Amygdala (tissue), 56 donors: ENCODE measurements around the gene OR4F6.
"Not testable (repeated sequence)": the region's sequence is repeated elsewhere in the genome, so short reads cannot be mapped to it uniquely, and the experiment has no call there.

ENCODE experiments used
- DNase-seq, 56 donors: peaks; one replicate each; lab custom pipeline; 2025; lab: John Stamatoyannopoulos, UW

The OR4F6 gene, protein sequence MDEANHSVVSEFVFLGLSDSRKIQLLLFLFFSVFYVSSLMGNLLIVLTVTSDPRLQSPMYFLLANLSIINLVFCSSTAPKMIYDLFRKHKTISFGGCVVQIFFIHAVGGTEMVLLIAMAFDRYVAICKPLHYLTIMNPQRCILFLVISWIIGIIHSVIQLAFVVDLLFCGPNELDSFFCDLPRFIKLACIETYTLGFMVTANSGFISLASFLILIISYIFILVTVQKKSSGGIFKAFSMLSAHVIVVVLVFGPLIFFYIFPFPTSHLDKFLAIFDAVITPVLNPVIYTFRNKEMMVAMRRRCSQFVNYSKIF

DNA sequence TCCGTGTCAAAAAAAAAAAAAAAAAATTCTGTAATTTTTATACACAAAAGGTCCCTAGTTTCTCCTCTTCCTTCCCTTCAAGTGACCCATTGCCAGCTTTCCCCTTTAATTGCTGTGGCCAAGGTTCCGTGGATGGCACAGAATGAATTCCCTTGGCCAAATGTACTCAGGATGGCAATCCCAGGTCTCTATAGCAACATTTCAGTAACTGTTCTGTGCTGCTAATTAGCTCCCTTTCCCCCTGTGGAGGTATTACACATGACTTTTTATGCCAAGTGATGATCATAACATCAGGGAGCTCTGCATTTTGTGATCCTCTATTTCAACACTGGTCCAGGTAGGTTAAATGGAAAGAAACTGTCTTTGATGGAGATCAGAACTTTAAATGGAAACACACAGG, at the start of gene OR4F6:
OR4F6 (plus strand) TSS at position 301 of the 400 bp plus-strand sequence. CDS start 2,211 bp downstream, outside the sequence.
- no peak for DNase-seq

DNA sequence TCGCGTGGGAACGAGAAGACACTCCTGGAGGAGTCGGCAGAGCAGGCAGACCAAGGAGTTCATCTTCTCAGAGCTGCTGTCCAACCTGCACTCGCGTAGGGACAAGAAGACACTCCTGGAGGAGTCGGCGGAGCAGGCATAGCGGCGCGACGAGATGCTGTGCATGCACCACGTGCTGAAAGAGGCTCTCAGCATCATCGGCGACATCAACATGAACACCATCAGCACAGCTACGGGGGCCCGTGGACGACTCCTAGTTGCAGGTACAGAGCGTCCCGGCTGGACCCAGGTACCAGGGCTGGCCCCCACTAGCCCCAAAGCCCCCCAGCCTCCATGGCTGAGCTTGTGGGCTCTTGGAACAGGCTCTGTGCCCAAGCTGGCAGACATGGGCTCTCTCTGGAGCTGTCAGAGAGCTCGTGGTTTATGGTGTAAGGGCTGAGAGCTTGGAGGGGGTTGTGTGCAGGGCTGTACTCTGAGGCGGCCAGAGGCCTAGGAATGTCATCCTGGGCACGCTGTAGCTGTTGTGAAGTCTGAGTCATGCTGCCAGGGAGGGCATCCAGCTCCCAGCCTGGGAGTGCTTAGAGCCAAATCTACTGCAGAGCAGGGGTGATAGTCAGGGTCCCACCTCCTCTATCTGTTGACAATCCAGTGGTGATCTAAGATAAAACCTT, 38.5 kb upstream of the OR4F6 start:
- not testable (repeated sequence) for DNase-seq

DNA sequence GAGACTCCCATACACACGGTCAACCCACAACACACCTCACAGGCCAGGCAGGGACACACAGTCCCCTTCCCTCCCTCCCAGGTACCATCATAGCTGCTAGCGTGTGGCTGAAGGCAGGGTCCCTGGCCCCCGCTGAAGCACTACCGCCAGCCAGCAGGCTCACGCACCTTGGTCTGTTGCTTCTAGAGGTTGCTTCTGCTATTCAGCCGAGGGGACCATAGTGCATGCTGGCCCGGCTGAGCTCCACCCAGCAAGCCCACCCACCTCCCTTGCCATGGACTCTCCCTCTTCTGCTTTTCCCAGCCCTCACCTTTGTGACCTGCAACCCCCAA, 38.0 kb upstream of the OR4F6 start:
- not testable (repeated sequence) for DNase-seq

DNA sequence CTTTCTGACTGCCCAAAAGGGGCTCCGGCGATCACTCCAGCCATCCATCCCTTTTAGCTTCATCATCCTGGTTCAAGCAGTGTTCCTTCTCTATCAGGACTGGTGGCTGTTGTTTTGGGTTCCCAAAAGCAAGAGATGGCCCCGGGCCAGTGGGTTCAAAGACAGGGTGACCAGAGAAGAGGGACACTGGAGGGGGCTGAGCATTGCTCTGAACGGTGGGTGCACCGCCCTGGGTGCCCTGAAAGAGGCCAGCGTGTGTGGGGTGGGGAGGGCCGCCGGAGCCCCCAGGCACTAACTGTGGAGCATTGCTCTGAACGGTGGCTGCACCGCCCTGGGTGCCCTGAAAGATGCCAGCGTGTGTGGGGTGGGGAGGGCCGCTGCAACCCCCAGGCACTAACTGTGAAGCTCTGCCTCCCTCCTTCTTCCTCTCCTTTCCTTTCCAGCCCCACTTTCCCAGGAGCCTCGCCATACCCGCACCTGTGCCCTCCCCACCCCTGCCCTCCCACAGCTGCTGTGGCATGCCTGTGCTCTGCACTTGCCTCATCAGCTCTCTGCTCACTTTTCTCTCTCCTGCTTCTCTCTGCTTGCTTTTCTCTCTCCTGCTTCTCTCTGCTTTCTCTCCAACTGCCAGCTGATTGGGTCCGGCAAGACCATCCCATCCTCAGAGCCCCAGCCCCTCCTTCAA, 37.4 kb upstream of the OR4F6 start:
- no peak for DNase-seq

DNA sequence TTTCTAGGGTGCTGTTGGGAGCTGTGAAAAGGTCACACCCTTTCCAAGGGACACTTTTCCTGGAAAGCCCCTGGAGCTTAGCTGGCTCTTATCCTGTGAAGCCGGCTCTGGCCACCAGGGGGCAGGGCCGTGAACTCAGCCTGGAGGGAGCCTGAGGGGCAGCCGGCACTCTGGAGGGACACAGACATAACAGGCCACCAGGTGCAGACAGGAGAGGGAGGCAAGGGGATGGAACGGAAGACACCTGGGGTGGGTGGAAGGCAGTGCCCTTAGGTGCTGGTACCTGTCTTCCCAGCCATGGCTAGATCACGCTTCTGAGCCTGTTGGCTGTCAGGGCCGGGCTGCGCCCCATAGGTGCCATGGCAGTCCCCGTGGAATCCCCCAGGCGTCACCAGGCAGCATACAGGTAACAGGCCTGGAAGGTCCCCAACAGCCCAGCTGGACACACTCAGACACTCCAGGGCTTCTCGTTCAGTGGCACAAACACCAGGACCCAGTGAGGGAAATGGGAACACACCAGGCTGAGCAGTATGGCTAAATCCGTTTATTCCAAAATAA, 36.1 kb upstream of the OR4F6 start:
- not testable (repeated sequence) for DNase-seq

DNA sequence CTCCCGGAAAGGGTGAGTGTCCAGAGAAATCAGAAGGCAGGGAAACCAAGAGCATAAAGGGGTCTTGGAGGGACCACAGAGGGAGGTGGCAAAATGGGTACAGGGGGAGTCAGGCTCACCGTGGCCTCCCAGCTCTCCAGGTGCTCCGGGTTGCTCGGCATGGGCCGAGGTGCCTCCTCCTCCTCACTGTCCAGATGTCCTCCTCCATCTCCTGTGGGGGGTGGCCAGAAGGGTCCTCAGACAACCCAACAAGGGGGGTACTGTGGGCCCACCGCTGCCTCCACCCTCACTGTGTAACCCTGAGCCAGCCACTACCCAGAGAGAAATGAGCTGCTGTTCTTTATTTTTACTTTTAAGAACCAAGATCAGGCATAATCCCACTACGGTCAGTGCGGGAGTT, 30.4 kb upstream of the OR4F6 start:
- no peak for DNase-seq

DNA sequence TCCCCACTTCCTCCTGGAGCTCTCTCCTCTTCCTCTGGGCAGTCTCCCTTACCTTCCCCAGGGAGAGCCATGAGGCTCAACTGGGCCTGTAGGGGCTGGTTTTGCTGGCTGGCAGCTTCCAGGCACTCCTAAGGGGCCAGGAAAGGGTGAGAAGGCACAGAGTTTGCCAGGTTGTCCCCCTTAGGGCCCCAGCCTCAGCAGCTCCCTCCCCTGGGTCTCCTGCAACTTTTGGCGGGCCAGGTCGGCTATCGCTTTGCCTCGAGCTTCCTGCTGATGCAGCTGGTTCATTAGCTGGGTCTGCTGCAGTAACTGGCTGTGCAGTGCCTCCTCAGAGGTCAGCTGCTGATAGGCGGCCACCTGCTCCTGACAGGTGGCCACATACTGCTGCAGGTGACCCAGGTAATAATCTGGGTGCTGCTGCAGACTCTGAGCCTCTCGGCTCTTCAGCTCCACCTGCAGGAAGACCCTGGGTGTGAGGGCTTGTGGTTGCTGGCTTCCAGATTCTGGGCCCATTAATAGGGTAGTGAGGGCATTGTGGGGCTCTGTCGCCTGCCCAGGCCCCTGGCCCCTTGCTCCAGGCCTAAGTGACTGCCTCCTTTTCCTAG, 29.7 kb upstream of the OR4F6 start:
- no peak for DNase-seq

DNA sequence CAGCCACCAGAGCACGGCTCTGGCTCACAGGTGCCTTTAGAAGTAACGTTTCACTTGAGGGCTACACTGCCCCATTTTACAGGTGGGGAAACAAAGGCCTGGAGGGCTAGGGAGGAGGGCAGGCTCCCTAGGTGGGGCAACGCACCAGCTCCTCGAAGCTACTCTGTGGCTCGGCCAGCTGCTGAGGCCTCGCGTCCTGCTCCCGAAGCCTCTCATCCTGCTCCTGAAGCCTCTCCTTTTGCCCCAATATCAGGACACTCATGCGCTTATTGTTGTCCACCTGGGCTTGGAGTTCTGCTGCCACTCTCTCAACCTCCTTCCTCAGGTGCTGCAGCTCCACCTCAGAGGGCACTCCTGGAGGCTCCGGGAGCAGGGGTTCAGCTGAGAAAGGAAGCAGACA, 28.2 kb upstream of the OR4F6 start:
- no peak for DNase-seq

DNA sequence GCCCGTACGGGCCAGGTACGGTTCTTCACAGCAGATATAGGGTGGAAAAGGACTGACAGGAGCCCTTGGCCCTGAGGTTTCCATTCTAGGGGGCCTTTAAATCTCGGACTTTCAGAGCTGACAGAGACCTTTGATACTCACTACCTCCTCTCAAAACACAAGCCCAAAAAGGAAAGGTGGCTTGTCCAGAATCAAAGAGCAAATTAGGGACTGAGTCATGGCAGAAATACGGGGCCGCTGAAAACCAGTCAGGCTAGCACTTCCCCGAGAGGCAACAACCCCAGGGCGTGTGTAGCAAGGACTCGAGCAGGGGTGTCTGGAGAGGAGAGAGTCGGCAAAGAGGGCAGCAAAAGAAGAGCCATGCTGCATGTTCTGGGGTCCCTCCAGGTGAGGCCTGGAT, 24.7 kb upstream of the OR4F6 start:
- not testable (repeated sequence) for DNase-seq

DNA sequence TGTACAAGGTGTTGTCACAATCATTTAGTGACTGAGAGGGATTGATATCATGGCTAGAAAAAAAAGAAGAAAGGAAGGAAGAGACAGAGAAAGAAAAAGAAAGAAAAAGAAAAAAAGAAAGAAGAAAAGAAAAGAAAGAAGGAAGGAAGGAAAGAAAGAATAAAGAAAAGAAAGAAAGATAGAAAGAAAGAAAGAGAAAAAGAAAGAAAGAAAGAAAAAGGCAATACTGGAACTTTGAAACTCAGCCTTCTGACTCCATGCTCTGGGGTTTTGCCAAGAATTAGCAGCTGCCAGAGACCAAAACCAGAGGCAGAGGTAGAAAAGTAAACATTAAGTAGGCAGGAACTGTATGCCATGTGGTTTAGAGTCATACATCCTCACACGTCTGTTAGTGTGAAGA, 23.1 kb upstream of the OR4F6 start:
- not testable (repeated sequence) for DNase-seq

DNA sequence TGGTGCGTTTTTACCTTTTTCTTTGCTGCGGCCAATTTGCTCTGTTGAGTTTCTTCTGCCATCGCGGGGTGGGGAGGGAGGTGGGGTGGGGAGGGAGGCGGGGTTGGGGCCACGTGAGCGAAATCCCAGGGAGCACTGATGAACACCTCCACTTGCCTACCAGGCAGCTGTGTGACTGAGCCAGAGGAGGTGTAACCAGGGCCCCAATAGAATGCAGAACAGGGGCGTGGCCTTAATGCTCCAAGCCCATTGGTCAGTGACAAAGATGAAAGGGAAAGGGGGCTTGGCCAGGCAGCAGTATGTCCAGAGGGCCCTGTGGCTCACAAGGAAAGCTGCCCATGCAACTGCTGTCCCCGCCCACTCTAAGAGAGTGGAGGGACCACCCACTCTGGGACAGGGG, 21.4 kb upstream of the OR4F6 start:
- no peak for DNase-seq

DNA sequence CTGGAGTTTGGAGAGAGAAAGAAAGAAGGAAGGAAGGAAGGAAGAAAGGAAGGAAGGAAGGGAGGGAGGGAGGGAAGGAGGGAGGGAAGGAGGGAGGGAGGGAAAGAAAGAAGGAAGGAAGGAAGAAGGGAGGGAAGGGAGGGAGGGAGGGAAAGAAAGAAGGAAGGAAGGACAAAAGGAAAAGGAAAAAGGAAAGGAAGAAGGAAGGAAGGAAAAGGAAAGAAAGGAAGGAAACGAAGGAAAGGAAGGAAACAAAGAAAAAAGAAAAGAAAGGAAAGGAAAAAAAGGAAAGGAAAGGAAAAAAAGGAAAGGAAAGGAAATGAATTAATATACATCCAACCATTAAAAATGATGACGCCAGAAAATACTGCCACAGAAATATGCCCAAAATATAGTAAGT, 18.7 kb upstream of the OR4F6 start:
- no peak for DNase-seq

DNA sequence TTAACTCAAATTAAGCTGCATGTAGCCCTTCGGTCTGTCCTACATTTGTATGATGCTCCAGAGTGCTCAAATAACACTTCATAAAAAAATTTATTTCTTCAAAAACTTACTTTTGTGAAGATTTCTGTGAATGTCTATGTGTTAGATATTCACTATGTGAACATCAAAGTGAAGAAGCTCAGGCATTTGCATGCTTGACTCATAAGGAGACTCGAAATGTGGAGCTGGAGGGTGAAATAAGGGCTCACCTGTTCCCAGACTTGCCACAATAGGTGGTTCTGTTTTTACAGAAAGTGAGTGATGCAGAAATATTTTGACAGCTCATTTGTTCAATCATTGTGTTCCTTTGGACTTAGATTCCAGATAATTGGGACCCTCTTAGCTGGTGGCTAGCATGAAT, 16.9 kb upstream of the OR4F6 start:
- DNase-seq: not testable (repeated sequence)

DNA sequence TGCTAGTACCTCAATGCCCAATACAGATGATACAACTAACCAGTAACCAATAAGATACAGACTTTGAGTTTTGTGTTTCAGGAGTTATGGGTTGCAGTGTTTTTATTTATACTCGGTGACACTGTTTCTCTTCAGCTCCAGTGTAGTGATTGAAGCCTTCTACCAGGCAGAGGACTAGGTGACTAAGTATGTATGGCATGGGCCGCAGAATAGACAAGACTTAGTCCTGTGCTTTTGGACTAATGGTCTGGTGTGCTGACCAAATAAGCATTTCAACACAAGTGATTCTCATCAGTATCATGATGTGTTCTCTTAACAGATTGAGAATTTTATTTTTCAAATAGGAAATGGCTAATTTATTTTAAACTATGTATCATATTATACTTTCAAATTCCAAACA, 15.3 kb upstream of the OR4F6 start:
- DNase-seq: not testable (repeated sequence)

DNA sequence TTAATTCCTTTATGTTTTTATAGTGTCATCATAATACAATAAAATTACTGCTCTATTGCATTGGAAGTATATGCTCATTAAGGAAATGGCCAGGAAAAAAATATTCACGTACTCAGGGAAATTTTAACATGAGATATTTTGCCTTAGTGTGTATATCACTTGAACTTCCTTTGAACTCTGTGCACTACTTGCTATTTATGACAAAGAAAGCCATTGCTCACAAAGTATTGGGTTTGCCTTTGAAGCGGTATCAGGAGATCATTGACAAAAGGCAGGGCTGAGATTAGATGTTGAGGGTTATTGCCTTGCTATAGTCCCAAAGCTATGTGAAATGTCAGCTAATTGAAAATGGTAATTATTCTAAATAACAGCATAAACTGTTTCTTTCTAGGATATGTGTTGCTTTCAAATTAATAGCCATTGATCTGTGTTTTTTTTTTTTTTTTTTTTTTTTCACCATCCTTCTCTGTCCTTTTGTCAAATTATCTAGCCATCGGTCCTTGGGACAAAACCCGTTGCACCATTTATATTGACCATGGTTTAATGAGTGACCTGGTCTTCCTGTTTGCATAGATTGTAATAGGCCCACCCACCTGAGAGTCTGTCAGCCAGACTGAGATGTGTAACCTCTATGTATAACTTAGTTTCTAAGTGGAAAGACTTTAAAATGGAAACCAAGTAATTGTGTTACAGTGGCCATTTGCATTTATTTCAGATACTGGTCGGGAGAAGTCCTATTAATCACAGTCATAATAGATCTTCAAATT, 14.6 kb upstream of the OR4F6 start:
- not testable (repeated sequence) for DNase-seq

DNA sequence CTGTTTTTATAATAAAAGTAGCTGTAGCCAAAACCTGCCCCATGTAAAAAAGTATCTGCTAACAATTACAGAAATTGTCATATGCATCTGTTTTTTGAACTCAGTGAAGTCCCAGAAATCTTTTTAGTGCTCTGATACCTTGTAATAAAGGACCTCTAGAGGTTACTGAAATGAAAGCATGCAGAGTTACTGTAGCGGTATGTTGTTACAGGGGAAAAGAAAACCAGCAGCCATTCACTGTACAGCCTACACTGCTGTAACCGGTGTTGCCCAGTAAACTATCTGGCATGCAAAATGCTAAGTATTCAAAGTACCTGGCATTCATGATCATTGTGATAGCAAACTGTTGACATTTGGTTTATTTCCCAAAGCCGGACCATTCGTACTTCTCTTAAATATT, 12.6 kb upstream of the OR4F6 start:
- not testable (repeated sequence) for DNase-seq

DNA sequence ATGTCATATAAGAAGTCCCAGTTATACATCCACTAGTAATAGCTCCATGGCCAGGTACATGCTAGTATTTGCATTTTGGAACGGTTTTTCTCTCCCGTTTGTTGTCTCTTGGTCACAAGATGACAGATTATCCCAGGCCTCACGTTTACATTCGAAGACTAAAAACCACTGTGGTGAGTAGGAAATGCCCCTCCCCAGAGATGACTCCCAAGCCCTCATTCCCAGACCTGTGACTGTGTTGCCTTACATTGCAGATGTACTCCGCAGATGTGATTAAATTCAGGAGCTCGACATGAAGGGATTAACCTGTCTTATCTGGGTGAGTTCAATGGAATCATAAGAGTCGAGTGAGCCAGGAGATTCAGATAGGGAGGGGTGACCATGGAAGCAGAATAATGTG, 9.3 kb upstream of the OR4F6 start:
- DNase-seq: not testable (repeated sequence)

DNA sequence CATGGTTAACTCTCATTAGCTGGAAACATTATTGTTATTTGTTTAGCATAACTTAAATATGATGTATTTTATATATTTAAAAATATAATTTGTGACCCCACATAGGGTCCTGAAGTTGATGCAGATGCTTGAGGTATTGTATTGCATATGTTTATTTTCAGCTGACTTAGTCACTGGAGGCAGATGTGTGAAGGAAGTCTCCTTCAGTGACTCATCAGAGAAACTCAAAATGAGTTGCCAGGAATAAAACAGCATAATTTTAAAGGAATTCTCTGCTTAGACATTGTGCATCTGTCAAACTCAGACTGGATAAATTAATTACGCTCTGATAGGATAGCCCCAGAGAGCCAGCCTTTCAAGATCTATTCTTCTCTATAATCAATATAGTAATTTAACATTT, 7.9 kb upstream of the OR4F6 start:
- no peak for DNase-seq

DNA sequence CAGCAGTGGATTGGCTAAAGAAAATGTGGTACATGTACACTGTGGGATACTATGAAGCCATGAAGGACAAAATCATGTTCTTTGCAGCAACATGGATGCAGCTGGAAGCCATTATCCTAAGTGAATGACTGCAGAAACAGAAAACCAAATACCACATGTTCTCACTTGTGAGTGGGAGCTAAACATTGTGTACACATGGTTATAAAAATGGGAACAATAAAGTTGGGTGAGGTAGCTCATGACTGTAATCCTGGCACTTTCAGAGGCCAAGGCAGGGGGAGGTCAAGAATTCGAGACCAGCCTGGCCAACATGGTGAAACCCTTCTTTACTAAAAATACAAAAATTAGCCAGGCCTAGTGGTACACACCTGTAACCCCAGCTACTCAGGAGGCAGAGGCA, 3.6 kb upstream of the OR4F6 start:
- DNase-seq: no peak

DNA sequence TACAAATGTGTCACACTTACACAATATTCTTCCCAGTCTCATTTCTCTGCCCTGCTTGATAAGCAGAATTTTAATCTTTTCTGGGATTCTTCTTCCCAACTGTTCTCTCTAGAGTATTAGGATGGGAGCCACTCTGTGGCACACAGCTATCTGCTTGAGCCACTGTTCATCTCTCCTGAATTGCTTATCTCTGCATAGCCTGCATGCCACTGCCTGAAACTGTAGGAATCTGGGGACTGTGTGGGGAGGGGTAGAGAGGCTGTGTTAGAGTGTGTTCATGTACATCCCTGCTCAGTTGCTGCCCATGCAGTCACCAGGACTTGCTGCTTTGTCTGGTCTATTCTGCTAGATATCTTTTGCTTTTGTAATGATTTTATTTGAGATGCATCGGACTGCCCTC, 2.3 kb upstream of the OR4F6 start:
- DNase-seq: no peak
